A549 (cell line): ENCODE results near the gene METTL16. TPM values are rescaled to one million over a fixed set of nuclear protein-coding genes. Genes with fewer than 3 reads are reported as not detected.

Experiments used
- ATAC-seq, 2 experiments: fragments of 200-7000 bp in 1 of 2; fragments of >200 bp in 1 of 2; cut with Nextera tagmentation in 1 of 2; cut with Tn5 transposase in 1 of 2; 3 replicates each; pipeline versions ENCODE4 v1.8.0 to v1.9.1; 2018 to 2020; ENCODE audit warnings: mild to moderate bottlenecking in 1 of 2, moderate library complexity in 1 of 2
- CTCF ChIA-PET: fragments of 300-600 bp; sonication (Branson Sonifier 250); formaldehyde crosslinking; extraction: SDS; loops from one replicate; lab custom pipeline; 2021; ENCODE audit warnings: antibody characterized with exemption, inconsistent platforms; lab: Yijun Ruan, JAX
- POLR2A ChIA-PET: fragments of 350-600 bp; formaldehyde crosslinking; extraction: SDS; loops from one replicate; lab custom pipeline; 2021; ENCODE audit warnings: antibody characterized with exemption, inconsistent platforms; lab: Yijun Ruan, JAX
- DNase-seq, 2 experiments: peaks; one replicate each; pipeline versions ENCODE4 v3.0.0 to v3.0.0-alpha.2; 2011 to 2016; ENCODE audit warnings: low read depth in 1 of 2, low spot score in 1 of 2
- FAIRE-seq: peaks from 2 replicates; lab custom pipeline; 2011; peaks lifted over from hg19 to GRCh38; lab: Jason Lieb, UNC
- H3K27ac ChIP-seq, 2 experiments: fragments of >200 bp; sonication (Bioruptor Twin); formaldehyde crosslinking; 3 replicates each; pipeline ENCODE4 v1.5.1; 2016 to 2017
- H3K4me1 ChIP-seq: fragments of >200 bp; sonication (Bioruptor Twin); formaldehyde crosslinking; 3 replicates; pipeline ENCODE4 v1.6.1; 2016
- H3K4me2 ChIP-seq: fragments of >200 bp; sonication (Bioruptor Twin); formaldehyde crosslinking; 3 replicates; pipeline ENCODE4 v1.6.1; 2016
- H3K4me3 ChIP-seq: fragments of >200 bp; sonication (Bioruptor Twin); formaldehyde crosslinking; 3 replicates; pipeline ENCODE4 v1.5.1; 2016
- H3K9me3 ChIP-seq: fragments of >200 bp; sonication (Bioruptor Twin); formaldehyde crosslinking; 3 replicates; pipeline ENCODE4 v1.6.1; 2016
- CBX8 ChIP-seq: fragments of 200-600 bp; sonication (generic); IDR thresholded peaks from 2 replicates; pipeline ENCODE4 v1.6.1; 2016
- CHD2 ChIP-seq: fragments of 150-350 bp; IDR thresholded peaks from 2 replicates; pipeline ENCODE4 v1.6.1; 2014; ENCODE audit warnings: low read length; ENCODE audit not compliant: partially characterized antibody
- EHF ChIP-seq: fragments of 250-450 bp; sonication (Bioruptor Pico); IDR thresholded peaks from 2 replicates; pipeline ENCODE4 v1.5.0; 2020; ENCODE audit warnings: mild to moderate bottlenecking
- EHMT2 ChIP-seq: fragments of 200-600 bp; sonication (generic); IDR thresholded peaks from 2 replicates; pipeline ENCODE4 v1.6.1; 2016; ENCODE audit warnings: antibody characterized with exemption, low read depth, mild to moderate bottlenecking, moderate library complexity
- ESRRA ChIP-seq: fragments of 150-350 bp; IDR thresholded peaks from 2 replicates; pipeline ENCODE4 v1.6.1; 2014; ENCODE audit warnings: mild to moderate bottlenecking, low read length, borderline replicate concordance
- FOXS1 ChIP-seq: fragments of 250-450 bp; sonication (Bioruptor Pico); IDR thresholded peaks from 2 replicates; pipeline ENCODE4 v1.5.0; 2020; ENCODE audit warnings: mild to moderate bottlenecking, moderate library complexity
- HEYL ChIP-seq: fragments of 250-450 bp; sonication (Bioruptor Pico); IDR thresholded peaks from 2 replicates; pipeline ENCODE4 v1.8.0; 2021; ENCODE audit warnings: mild to moderate bottlenecking, moderate library complexity
- HOXB13 ChIP-seq: fragments of 250-450 bp; sonication (Bioruptor Pico); IDR thresholded peaks from 2 replicates; pipeline ENCODE4 v1.5.0; 2020; ENCODE audit warnings: low read depth, mild to moderate bottlenecking, moderate library complexity
- HOXB5 ChIP-seq: fragments of 250-450 bp; sonication (Bioruptor Pico); IDR thresholded peaks from 2 replicates; pipeline ENCODE4 v1.5.0; 2020; ENCODE audit warnings: mild to moderate bottlenecking, moderate library complexity
- MAZ ChIP-seq: fragments of 150-350 bp; IDR thresholded peaks from 2 replicates; pipeline ENCODE4 v1.6.1; 2014; ENCODE audit warnings: antibody characterized with exemption, low read depth, low read length, borderline replicate concordance
- MYC ChIP-seq: IDR thresholded peaks from 2 replicates; pipeline ENCODE4 v1.6.1; 2012; ENCODE audit warnings: mild to moderate bottlenecking, inconsistent platforms, low read length, improper control_type of control experiment, borderline replicate concordance
- NPAS2 ChIP-seq: fragments of 250-450 bp; sonication (Bioruptor Pico); IDR thresholded peaks from 2 replicates; pipeline ENCODE4 v1.8.0; 2022; ENCODE audit warnings: mild to moderate bottlenecking, moderate library complexity, borderline replicate concordance
- PHF8 ChIP-seq: fragments of 200-600 bp; sonication (generic); IDR thresholded peaks from 2 replicates; pipeline ENCODE4 v1.6.1; 2016; ENCODE audit warnings: low read depth, mild to moderate bottlenecking, antibody characterized with exemption, moderate library complexity, borderline replicate concordance
- POLR2A ChIP-seq: IDR thresholded peaks from 2 replicates; pipeline ENCODE4 v1.6.1; 2012; ENCODE audit warnings: mild to moderate bottlenecking, low read length
- RCOR1 ChIP-seq: fragments of 150-350 bp; IDR thresholded peaks from 2 replicates; pipeline ENCODE4 v1.6.1; 2014; ENCODE audit warnings: antibody characterized with exemption, low read length, low read depth
- RFX5 ChIP-seq: fragments of 450-650 bp; IDR thresholded peaks from 2 replicates; pipeline ENCODE4 v1.7.1; 2014; ENCODE audit warnings: antibody characterized with exemption, mild to moderate bottlenecking, moderate library complexity
- RNF2 ChIP-seq: fragments of 200-600 bp; sonication (generic); IDR thresholded peaks from 2 replicates; pipeline ENCODE4 v1.6.1; 2016; ENCODE audit warnings: low read depth, mild to moderate bottlenecking, antibody characterized with exemption, moderate library complexity, borderline replicate concordance
- TFCP2L1 ChIP-seq: fragments of 250-450 bp; sonication (Bioruptor Pico); IDR thresholded peaks from 2 replicates; pipeline ENCODE4 v1.5.0; 2021; ENCODE audit warnings: mild to moderate bottlenecking
- TP53 ChIP-seq: fragments of 250-450 bp; sonication (Bioruptor Pico); IDR thresholded peaks from 2 replicates; pipeline ENCODE4 v1.5.0; 2021; ENCODE audit warnings: mild to moderate bottlenecking, moderate library complexity
- ZC3H11A ChIP-seq: fragments of 450-650 bp; IDR thresholded peaks from 2 replicates; pipeline ENCODE4 v1.6.1; 2014; ENCODE audit warnings: antibody characterized with exemption, mild to moderate bottlenecking
- ZFP36 ChIP-seq: fragments of 450-650 bp; IDR thresholded peaks from 2 replicates; pipeline ENCODE4 v1.6.1; 2014; ENCODE audit warnings: borderline replicate concordance; ENCODE audit not compliant: partially characterized antibody
- WGBS: methylation state at CpG from one replicate; pipeline ENCODE4 v1.1.6; 2017; ENCODE audit errors: missing lambda C conversion rate; 5-methylcytosine and 5-hydroxymethylcytosine counted together
- polyA plus RNA-seq, 4 experiments: library from polyadenylated mRNA; depleted of rRNA in 3 of 4; stranded (reverse); fragments of >200 nt; fragmentation: RNase III in 1 of 4; extraction: RNeasy Plus Mini Kit Qiagen cat#74134 plus additional on column Dnase treatment in 1 of 4; gene quantifications; 2 replicates in 3 of 4; 3 replicates in 1 of 4; pipeline ENCODE4 v1.2.3, GENCODE V29; 2011 to 2017
- TF ChIP-seq, protein P1 (sequence below): fragments of >200 bp; sonication (Bioruptor Twin); formaldehyde crosslinking; IDR thresholded peaks from 3 replicates; pipeline ENCODE4 v1.6.1; 2016
- TF ChIP-seq, protein P2 (sequence below): fragments of 250-450 bp; sonication (Bioruptor Pico); IDR thresholded peaks from 2 replicates; pipeline ENCODE4 v1.5.0; 2021; ENCODE audit warnings: mild to moderate bottlenecking, moderate library complexity, borderline replicate concordance
- TF ChIP-seq, protein P3 (sequence below): IDR thresholded peaks from 2 replicates; pipeline ENCODE4 v1.6.1; 2012; ENCODE audit warnings: low read depth, borderline replicate concordance

METTL16 gene
- polyA plus RNA-seq, 2 of the 4 experiments (the other 2 are of a cell fraction): 26.5 to 58.0 TPM

DNA sequence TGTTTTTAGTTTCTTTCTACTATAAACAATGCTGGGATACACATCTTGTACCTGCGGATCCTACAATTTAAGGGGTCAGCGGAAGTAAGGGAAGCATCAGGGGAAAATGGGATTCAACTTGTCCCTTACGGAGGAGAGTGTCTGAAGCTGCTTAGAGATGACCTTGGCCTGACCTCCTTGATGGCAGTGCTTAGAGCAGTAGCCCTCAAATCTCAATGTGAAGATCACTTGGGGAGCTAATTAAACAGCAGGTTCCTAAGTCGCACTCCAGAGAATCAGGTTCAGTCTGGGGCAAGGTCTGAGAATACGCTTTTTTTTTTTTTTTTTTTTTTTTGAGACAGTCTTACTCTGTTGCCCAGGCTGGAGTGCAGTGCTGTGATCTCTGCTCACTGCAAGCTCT lies 9.6 kb upstream of the METTL16 start:
- no peak overlapping the region for H3K4me2 ChIP-seq
- DNase-seq: no peak
- no peak overlapping the region for H3K27ac ChIP-seq
- 0 out of 6 replicates have a peak, but pooled peaks of 1 of the 2 experiments have one; percentile 14 for ATAC-seq
- CTCF ChIA-PET: interaction anchor here (0.6 to 1.3 kb wide), 3 partner anchors 9 to 28 kb away, joined by 3 to 4 read pairs (median 3); no protein-coding TSS in a partner anchor
- TF ChIP-seq ESRRA (no peak), NPAS2 (CRISPR knock-in tag) (no peak), POLR2A (no peak), MYC (no peak)
- TF ChIP-seq, all 56 proteins: peak for 0
- no peak for FAIRE-seq
- Histone ChIP-seq H3K4me1 (no peaks in the 10 kb centered on the region), H3K4me3 (no peak overlapping the region), H3K9me3 (no peaks in the 10 kb centered on the region)
- POLR2A ChIA-PET: interaction anchor here (0.9 to 1.2 kb wide), 2 partner anchors 10 to 71 kb away, joined by 4 read pairs; partner anchors contain the start of gene METTL16
- WGBS: 87% methylated on average over 5 of the region's 5 CpGs

DNA sequence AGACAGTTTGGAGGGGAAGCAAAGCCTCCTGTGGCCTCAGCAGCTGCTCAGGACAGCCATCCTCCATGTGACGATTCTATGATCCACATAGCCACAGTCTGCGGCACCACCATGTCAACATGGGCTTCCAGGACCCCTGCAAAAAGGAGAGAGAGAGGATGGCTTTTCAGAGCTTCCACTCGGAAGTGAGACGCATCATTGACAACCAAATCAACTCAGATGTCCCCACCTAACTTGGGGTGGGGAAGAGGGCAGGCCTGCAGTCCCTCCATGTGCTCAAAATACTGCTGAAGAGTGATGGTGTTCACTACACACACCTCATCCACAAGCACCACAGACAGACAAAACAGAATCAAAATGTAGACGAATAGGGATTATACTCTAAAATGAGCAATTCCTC lies 5.9 kb upstream of the METTL16 start:
- no peak for ATAC-seq
- WGBS: 75% methylated on average over 5 of the region's 5 CpGs
- ChIA-PET CTCF (interaction anchor here (0.6 to 0.7 kb wide), 2 partner anchors 25 to 1027 kb away, joined by 3 to 4 read pairs; no protein-coding TSS in a partner anchor), POLR2A (no interaction called here)
- H3K4me1 ChIP-seq: no peaks in the 10 kb centered on the region
- H3K4me2 ChIP-seq: no peak overlapping the region
- FAIRE-seq: no peak
- no peak overlapping the region for H3K4me3 ChIP-seq
- no peak overlapping the region for H3K27ac ChIP-seq
- TF ChIP-seq CHD2: no peak
- TF ChIP-seq ZFP36: no peak
- TF ChIP-seq, protein P1, sequence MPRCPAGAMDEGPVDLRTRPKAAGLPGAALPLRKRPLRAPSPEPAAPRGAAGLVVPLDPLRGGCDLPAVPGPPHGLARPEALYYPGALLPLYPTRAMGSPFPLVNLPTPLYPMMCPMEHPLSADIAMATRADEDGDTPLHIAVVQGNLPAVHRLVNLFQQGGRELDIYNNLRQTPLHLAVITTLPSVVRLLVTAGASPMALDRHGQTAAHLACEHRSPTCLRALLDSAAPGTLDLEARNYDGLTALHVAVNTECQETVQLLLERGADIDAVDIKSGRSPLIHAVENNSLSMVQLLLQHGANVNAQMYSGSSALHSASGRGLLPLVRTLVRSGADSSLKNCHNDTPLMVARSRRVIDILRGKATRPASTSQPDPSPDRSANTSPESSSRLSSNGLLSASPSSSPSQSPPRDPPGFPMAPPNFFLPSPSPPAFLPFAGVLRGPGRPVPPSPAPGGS: no peak
- no peak for TF ChIP-seq HOXB5 (CRISPR knock-in tag)
- TF ChIP-seq HEYL (CRISPR knock-in tag): no peak
- H3K9me3 ChIP-seq: no peaks in the 10 kb centered on the region
- DNase-seq: no peak

DNA sequence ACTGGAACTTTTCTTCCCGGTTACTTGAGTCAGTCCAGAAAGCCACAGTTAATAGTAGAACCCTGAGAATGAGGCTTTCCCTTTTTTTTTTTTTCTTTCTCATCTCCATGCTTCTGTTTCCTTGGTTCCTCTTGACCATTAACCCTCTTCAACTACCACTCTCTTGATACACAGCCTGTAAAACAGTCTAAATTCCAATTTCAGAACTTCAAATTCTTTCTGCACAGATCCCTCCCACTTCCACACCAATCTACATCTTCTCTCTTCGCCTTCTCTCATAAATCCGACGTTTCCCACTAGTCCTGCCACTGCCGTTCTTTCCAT lies 588 bp downstream of the METTL16 start:
- POLR2A ChIA-PET: interaction anchor here (0.5 to 2.6 kb wide), 20 partner anchors 9 to 153 kb away, joined by 3 to 31 read pairs (median 4); partner anchors contain the start of gene PAFAH1B1
- Histone ChIP-seq H3K27ac (peak overlapping the region; percentile 89 to 97), H3K4me1 (peaks cover 16% of the 10 kb centered on the region), H3K9me3 (no peaks in the 10 kb centered on the region), H3K4me3 (peak overlapping the region; percentile 79), H3K4me2 (peak overlapping the region; percentile 94)
- WGBS: 2% methylated on average over 5 of the region's 5 CpGs
- ATAC-seq (no peak; a peak in 1 of 6 replicates), FAIRE-seq (no peak), DNase-seq (no peak)
- CTCF ChIA-PET: interaction anchor here (0.6 to 1.4 kb wide), 4 partner anchors 21 to 881 kb away, joined by 3 to 4 read pairs (median 4); partner anchors contain the start of gene PAFAH1B1
- TF ChIP-seq ESRRA (no peak), FOXS1 (CRISPR knock-in tag) (no peak), MYC (no peak), TFCP2L1 (CRISPR knock-in tag) (peak; percentile 71; the same call in 1 of the 2 replicates), MAZ (no peak), ZC3H11A (no peak)

DNA sequence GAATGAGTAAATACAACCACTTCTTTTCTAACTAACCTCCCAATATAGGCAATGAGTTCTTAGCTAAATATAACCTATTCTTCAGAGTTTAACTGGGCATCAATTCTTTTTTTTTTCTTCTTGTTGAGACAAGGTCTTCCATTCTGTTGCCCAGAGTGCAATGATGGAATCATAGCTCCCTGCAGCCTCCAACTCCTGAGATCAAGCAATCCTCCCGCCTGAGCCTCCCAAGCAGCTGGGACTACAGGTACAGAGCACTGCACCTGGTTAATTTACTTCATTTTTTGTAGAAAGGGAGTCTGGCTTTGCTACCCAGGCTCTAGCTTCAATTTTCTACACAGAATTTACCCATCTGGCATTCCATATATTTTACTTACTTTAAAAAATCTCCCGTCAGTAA lies 1.1 kb downstream of the METTL16 start:
- POLR2A ChIA-PET: interaction anchor here (1.2 to 2.6 kb wide), 5 partner anchors 8 to 83 kb away, joined by 3 to 31 read pairs (median 5); partner anchors contain the start of gene PAFAH1B1
- ATAC-seq (no peak), DNase-seq (no peak), FAIRE-seq (no peak)
- Histone ChIP-seq H3K4me3 (peak overlapping the region; percentile 79), H3K4me1 (peaks cover 16% of the 10 kb centered on the region), H3K27ac (peak overlapping the region; percentile 89 to 97), H3K9me3 (no peaks in the 10 kb centered on the region), H3K4me2 (peak overlapping the region; percentile 94)
- 54% methylated on average over 2 of the region's 2 CpGs for WGBS
- no peak for TF ChIP-seq TP53 (CRISPR knock-in tag)
- no peak for TF ChIP-seq PHF8
- TF ChIP-seq RFX5: no peak
- CTCF ChIA-PET: interaction anchor here (0.6 to 1.4 kb wide), 6 partner anchors 20 to 881 kb away, joined by 3 to 4 read pairs (median 4); partner anchors contain the start of gene PAFAH1B1

DNA sequence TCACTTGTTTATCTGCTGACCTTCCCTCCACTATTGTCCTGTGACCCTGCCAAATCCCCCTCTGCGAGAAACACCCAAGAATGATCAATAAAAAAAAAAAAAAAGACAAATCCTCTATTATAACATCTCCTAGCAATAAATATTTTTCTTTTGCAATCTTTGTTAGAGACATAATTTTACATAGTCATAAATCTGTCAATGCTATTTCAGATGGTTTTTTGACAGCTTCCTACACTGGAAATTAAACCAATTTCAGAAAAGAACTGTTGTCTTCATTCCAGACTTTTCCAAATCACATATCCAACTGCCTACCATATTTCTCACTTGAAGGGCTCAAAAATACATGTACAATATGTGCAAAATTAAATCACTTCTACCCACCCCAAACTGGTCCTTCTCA lies 3.7 kb downstream of the METTL16 start:
- FAIRE-seq (no peak), ATAC-seq (no peak), DNase-seq (no peak)
- Histone ChIP-seq H3K9me3 (0 out of 3 replicates have a peak, but pooled peaks cover 2% of the 10 kb centered on the region), H3K27ac (no peak overlapping the region), H3K4me3 (no peak overlapping the region), H3K4me2 (no peak overlapping the region), H3K4me1 (peaks cover 16% of the 10 kb centered on the region)
- POLR2A ChIA-PET: no interaction called here
- WGBS: 88% methylated on average over 1 of the region's 1 CpG
- CTCF ChIA-PET: no interaction called here
- TF ChIP-seq POLR2A (no peak), EHMT2 (no peak), EHF (CRISPR knock-in tag) (no peak), RCOR1 (no peak), RNF2 (no peak), ZFP36 (no peak), CBX8 (no peak), ESRRA (no peak), HOXB13 (CRISPR knock-in tag) (no peak)
- TF ChIP-seq, protein P2, sequence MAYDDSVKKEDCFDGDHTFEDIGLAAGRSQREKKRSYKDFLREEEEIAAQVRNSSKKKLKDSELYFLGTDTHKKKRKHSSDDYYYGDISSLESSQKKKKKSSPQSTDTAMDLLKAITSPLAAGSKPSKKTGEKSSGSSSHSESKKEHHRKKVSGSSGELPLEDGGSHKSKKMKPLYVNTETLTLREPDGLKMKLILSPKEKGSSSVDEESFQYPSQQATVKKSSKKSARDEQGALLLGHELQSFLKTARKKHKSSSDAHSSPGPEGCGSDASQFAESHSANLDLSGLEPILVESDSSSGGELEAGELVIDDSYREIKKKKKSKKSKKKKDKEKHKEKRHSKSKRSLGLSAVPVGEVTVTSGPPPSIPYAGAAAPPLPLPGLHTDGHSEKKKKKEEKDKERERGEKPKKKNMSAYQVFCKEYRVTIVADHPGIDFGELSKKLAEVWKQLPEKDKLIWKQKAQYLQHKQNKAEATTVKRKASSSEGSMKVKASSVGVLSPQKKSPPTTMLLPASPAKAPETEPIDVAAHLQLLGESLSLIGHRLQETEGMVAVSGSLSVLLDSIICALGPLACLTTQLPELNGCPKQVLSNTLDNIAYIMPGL (CRISPR knock-in tag): no peak
- TF ChIP-seq, protein P3, sequence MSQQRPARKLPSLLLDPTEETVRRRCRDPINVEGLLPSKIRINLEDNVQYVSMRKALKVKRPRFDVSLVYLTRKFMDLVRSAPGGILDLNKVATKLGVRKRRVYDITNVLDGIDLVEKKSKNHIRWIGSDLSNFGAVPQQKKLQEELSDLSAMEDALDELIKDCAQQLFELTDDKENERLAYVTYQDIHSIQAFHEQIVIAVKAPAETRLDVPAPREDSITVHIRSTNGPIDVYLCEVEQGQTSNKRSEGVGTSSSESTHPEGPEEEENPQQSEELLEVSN: no peak
